Fibroblast of pulmonary artery (primary cell): ENCODE measurements around the gene SMURF2.
A peak's percentile ranks its signal among the peaks of the same experiment; 100 is the strongest.

Source experiments
- DNase-seq: peaks from one replicate; pipeline ENCODE4 v3.0.0-alpha.2; 2010; ENCODE audit warnings: low read depth
- H3K4me3 ChIP-seq: replicated peaks from 2 replicates; pipeline ENCODE4 v1.5.1; 2011; ENCODE audit warnings: low read depth, mild to moderate bottlenecking, control low read depth, low read length, moderate library complexity
- CTCF ChIP-seq: IDR thresholded peaks from 2 replicates; pipeline ENCODE4 v1.5.1; 2011; ENCODE audit warnings: mild to moderate bottlenecking, control low read depth, low read length, inconsistent platforms; ENCODE audit errors: missing control alignments

Gene SMURF2

DNA sequence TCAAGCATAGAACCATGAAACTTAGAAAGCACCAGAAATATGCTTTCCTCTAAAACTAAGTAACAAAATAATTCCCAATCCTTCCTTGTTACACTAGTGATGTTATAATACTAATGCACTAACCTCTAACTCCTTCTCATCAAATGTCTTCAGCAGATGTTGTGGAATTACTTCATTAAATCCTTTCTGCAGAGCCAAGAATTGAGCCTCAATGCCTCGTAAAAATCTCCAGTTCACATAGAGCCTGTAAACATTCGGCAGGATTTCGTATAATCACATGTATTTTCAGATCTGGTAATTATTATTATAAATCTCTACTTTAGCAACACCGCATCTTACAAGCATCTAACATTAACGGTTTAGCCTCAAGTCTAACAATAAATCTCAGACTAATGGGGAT lies 110.6 kb downstream of the SMURF2 start:
- no peak for TF ChIP-seq CTCF
- DNase-seq = no peak
- H3K4me3 ChIP-seq = no peak overlapping the region

DNA sequence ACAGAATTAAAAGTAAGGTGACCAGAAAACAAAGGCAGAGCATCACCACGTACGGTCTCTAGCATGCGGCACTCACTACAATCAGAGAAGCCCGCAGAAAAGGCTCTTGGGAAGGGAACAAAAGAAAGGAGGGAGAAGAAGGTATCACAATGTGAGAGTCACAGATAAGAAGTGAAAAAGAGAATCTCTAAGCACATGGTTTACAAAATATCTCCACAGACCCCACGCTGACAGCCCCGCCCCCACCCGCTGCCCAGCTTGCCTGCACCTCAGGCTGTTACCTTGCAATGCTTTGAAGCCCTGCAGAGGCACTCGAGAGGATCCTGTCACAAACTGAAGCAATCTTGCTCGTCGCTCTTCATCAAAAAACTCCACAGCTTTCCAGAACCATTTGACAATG lies 114.8 kb downstream of the SMURF2 start:
- DNase-seq = no peak
- no peak for TF ChIP-seq CTCF

GRCh38 chr17:64546716-64547115 lies 115.4 kb downstream of the SMURF2 start:
- no peak overlapping the region for H3K4me3 ChIP-seq
- no peak for TF ChIP-seq CTCF
- DNase-seq = no peak

More for the DNA sequence above, 114.8 kb downstream of the SMURF2 start:
- no peak overlapping the region for H3K4me3 ChIP-seq

DNA sequence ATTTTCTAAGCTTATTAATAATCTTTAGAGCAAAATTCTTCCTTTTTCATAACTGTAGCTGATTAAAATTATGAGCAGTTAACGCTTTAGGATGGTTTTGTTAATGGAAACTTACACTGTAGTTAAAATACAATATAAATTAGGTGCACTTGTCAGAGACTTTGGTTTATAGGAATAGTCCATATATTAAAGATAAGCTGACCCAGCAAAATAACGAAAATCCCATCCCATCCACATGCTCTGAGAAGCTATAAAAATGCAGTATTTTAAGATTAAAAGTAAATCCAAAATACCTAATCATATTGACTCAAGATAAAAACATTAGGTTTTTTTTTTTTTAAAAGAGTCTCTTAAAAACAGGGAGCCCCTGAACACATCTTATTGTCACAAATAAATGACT lies 117.4 kb downstream of the SMURF2 start:
- no peak for TF ChIP-seq CTCF
- no peak for DNase-seq

GRCh38 chr17:64540118-64540776 lies 121.9 kb downstream of the SMURF2 start:
- no peak for DNase-seq
- no peak for TF ChIP-seq CTCF
- H3K4me3 ChIP-seq = no peak overlapping the region

More for the DNA sequence above, 117.4 kb downstream of the SMURF2 start:
- H3K4me3 ChIP-seq = no peak overlapping the region

GRCh38 chr17:64538508-64539130 lies 123.5 kb downstream of the SMURF2 start:
- no peak for DNase-seq
- H3K4me3 ChIP-seq = no peak overlapping the region
- no peak for TF ChIP-seq CTCF

DNA sequence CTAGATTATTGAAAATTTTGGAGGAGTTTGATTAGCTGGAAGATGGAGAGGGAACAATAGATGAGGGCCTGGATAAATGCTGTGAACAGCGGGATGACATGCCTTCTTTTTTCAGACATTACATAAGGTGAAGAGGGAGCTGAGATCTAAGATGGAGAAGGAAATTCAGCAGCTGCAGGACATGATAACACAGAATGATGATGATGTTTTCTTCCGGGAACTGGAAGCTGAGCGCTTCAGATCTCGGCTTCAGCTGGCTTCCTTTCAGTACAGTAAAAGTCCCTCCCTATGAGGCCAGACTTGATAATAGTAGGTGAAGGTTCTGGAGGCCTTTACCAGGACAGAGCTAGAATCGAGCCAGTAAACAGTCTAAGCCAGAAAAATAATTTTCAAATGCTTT lies 124.6 kb downstream of the SMURF2 start:
- H3K4me3 ChIP-seq = no peak overlapping the region
- DNase-seq = peak; percentile 13
- TF ChIP-seq CTCF = no peak
